CD4-positive, alpha-beta T cell treated with Interleukin-15 for 4 hours (primary cell): ENCODE measurements around the gene NPLOC4.

Experiments used
- DNase-seq: peaks from one replicate; pipeline ENCODE4 v3.0.0-alpha.2; 2020; ENCODE audit warnings: low spot score

Gene NPLOC4

GRCh38 chr17:81636505-81637288 lies at the start of gene NPLOC4, which contains the start of gene TSPAN10:
Gene NPLOC4 (minus strand): TSS chr17:81637112. CDS start chr17:81636930, 182 bp downstream.
Gene TSPAN10 (plus strand): TSS chr17:81637196. CDS start chr17:81642413, 5,217 bp downstream.
- peak; percentile 87 for DNase-seq

- no peak for DNase-seq
Measured at GRCh38 chr17:81686614-81687013, 49.7 kb upstream of the NPLOC4 start.

GRCh38 chr17:81685108-81685507 lies 48.2 kb upstream of the NPLOC4 start:
- DNase-seq: peak; percentile 36

- peak; percentile 37 for DNase-seq
Measured at GRCh38 chr17:81684442-81684911, 47.6 kb upstream of the NPLOC4 start.

- peak; percentile 98 for DNase-seq
Measured at GRCh38 chr17:81683584-81684441, 46.9 kb upstream of the NPLOC4 start, which contains the start of the genes ARL16 and HGS. Gene ARL16 (minus strand): TSS chr17:81683797. CDS start chr17:81683753, 44 bp downstream. Gene HGS (plus strand): TSS chr17:81684011. CDS start chr17:81684067, 56 bp downstream.

- DNase-seq: no peak
Measured at GRCh38 chr17:81683208-81683583, 46.3 kb upstream of the NPLOC4 start.

- DNase-seq: no peak
Measured at GRCh38 chr17:81682565-81683207, 45.8 kb upstream of the NPLOC4 start.

GRCh38 chr17:81681672-81682071 lies 44.8 kb upstream of the NPLOC4 start:
- DNase-seq: no peak

- DNase-seq: no peak
Measured at GRCh38 chr17:81680150-81680549, 43.2 kb upstream of the NPLOC4 start.

- no peak for DNase-seq
Measured at GRCh38 chr17:81676906-81677305, 40.0 kb upstream of the NPLOC4 start.

- DNase-seq: peak; percentile 41
Measured at GRCh38 chr17:81675515-81676221, 38.8 kb upstream of the NPLOC4 start.

- no peak for DNase-seq
Measured at GRCh38 chr17:81673561-81674258, 36.8 kb upstream of the NPLOC4 start.

- DNase-seq: no peak
Measured at GRCh38 chr17:81672954-81673353, 36.0 kb upstream of the NPLOC4 start.

GRCh38 chr17:81672504-81672903 lies 35.6 kb upstream of the NPLOC4 start:
- no peak for DNase-seq

GRCh38 chr17:81667754-81668153 lies 30.8 kb upstream of the NPLOC4 start:
- no peak for DNase-seq

GRCh38 chr17:81666342-81667191 lies 29.7 kb upstream of the NPLOC4 start, which contains the start of the genes CCDC137 and OXLD1:
Gene CCDC137 (plus strand): TSS chr17:81666737. CDS start chr17:81666767, 30 bp downstream.
Gene OXLD1 (minus strand): TSS chr17:81666605. CDS start chr17:81666577, 28 bp downstream.
- DNase-seq: peak; percentile 91

- DNase-seq: no peak
Measured at GRCh38 chr17:81666092-81666341, 29.1 kb upstream of the NPLOC4 start.

- DNase-seq: peak; percentile 24
Measured at GRCh38 chr17:81665205-81666091, 28.5 kb upstream of the NPLOC4 start.

- DNase-seq: no peak
Measured at GRCh38 chr17:81664051-81664470, 27.1 kb upstream of the NPLOC4 start.
